Measurements from ENCODE around the gene NEURL1B.

DNA sequence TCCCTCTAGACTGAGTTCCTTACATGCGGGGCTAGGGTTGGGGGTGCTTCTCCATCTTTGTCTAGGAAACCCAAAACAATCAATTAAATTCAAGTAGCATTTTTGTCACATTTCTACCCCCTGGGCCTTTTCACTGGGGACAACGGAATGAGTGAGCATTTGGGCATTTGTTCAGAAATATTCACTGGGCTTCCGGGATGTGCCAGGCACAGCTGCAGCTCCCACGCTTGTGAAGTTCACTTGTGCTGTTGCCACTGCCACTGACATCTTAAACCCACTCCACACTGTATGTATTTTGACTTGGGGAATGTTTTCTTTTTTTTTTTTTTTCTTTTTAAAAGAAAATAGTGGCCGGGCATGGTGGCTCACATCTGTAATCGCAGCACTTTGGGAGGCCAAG, 98.3 kb downstream of the NEURL1B start:
- TF ChIP-seq EP300 (IDR thresholded peaks at IDR 0.05) (no peak), POLR2AphosphoS5 (IDR thresholded peaks at IDR 0.05) (no peak)
- TF ChIP-seq, protein P1, sequence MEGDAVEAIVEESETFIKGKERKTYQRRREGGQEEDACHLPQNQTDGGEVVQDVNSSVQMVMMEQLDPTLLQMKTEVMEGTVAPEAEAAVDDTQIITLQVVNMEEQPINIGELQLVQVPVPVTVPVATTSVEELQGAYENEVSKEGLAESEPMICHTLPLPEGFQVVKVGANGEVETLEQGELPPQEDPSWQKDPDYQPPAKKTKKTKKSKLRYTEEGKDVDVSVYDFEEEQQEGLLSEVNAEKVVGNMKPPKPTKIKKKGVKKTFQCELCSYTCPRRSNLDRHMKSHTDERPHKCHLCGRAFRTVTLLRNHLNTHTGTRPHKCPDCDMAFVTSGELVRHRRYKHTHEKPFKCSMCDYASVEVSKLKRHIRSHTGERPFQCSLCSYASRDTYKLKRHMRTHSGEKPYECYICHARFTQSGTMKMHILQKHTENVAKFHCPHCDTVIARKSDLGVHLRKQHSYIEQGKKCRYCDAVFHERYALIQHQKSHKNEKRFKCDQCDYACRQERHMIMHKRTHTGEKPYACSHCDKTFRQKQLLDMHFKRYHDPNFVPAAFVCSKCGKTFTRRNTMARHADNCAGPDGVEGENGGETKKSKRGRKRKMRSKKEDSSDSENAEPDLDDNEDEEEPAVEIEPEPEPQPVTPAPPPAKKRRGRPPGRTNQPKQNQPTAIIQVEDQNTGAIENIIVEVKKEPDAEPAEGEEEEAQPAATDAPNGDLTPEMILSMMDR (IDR thresholded peaks at IDR 0.05) = no peak

Data from gastroesophageal sphincter (tissue), 3 donors.